DND-41 (cell line): ENCODE data around the gene RNASE8.

Experiments
- ATAC-seq: fragments of 200-7000 bp; cut with Tn5 transposase; 3 replicates; pipeline ENCODE4 v1.9.1; 2021; ENCODE audit warnings: low read depth; ENCODE audit not compliant: insufficient read depth
- DNase-seq: peaks from one replicate; pipeline ENCODE4 v3.0.0-alpha.2; 2020
- H2AFZ ChIP-seq: 2 replicates; pipeline ENCODE4 v1.6.0; 2012; ENCODE audit warnings: low read depth, low read length
- H3K27ac ChIP-seq: 2 replicates; pipeline ENCODE4 v1.5.1; 2012; ENCODE audit warnings: low read length, inconsistent platforms
- H3K27me3 ChIP-seq: fragments of 200-600 bp; sonication (generic); 2 replicates; pipeline ENCODE4 v1.6.0; 2012; ENCODE audit warnings: low read length, mild to moderate bottlenecking, inconsistent platforms; ENCODE audit not compliant: insufficient read depth, poor library complexity
- H3K36me3 ChIP-seq: 2 replicates; pipeline ENCODE4 v1.5.1; 2012; ENCODE audit warnings: low read length, inconsistent platforms; ENCODE audit not compliant: insufficient read depth
- H3K4me1 ChIP-seq: 2 replicates; pipeline ENCODE4 v1.5.1; 2012; ENCODE audit warnings: mild to moderate bottlenecking, low read length; ENCODE audit not compliant: insufficient read depth
- H3K4me2 ChIP-seq: 2 replicates; pipeline ENCODE4 v1.6.0; 2012; ENCODE audit warnings: mild to moderate bottlenecking, moderate library complexity, low read length, inconsistent platforms; ENCODE audit not compliant: insufficient read depth
- H3K4me3 ChIP-seq, 2 experiments: fragments of 200-600 bp in 1 of 2; shearing (Covaris generic) in 1 of 2; 2 replicates each; pipeline ENCODE4 v1.5.1; 2012 to 2016; ENCODE audit warnings: inconsistent platforms in 2 of 2, low read length in 2 of 2, mild to moderate bottlenecking in 2 of 2, low read depth in 1 of 2, moderate library complexity in 1 of 2
- H3K79me2 ChIP-seq: 2 replicates; pipeline ENCODE4 v1.6.0; 2012; ENCODE audit warnings: low read length, inconsistent platforms; ENCODE audit not compliant: insufficient read depth
- H3K9ac ChIP-seq: 2 replicates; pipeline ENCODE4 v1.6.0; 2012; ENCODE audit warnings: low read depth, mild to moderate bottlenecking, inconsistent platforms, low read length, moderate library complexity
- H3K9me3 ChIP-seq: 2 replicates; pipeline ENCODE4 v1.5.1; 2012; ENCODE audit warnings: low read length, moderate library complexity, mild to moderate bottlenecking, inconsistent platforms; ENCODE audit not compliant: insufficient read depth, severe bottlenecking
- H4K20me1 ChIP-seq: 2 replicates; pipeline ENCODE4 v1.6.0; 2012; ENCODE audit warnings: low read length; ENCODE audit not compliant: insufficient read depth
- EZH2 ChIP-seq: IDR thresholded peaks from 3 replicates; pipeline ENCODE4 v1.6.1; 2012; ENCODE audit warnings: borderline replicate concordance, low read depth, mild to moderate bottlenecking, moderate library complexity, low read length, inconsistent platforms; ENCODE audit not compliant: severe bottlenecking
- TF ChIP-seq, protein P1 (sequence below): IDR thresholded peaks from 2 replicates; pipeline ENCODE4 v1.5.1; 2012; ENCODE audit warnings: borderline replicate concordance, low read length, moderate library complexity, mild to moderate bottlenecking; ENCODE audit not compliant: poor library complexity, severe bottlenecking; ENCODE audit errors: extremely low read depth

The RNASE8 gene

DNA sequence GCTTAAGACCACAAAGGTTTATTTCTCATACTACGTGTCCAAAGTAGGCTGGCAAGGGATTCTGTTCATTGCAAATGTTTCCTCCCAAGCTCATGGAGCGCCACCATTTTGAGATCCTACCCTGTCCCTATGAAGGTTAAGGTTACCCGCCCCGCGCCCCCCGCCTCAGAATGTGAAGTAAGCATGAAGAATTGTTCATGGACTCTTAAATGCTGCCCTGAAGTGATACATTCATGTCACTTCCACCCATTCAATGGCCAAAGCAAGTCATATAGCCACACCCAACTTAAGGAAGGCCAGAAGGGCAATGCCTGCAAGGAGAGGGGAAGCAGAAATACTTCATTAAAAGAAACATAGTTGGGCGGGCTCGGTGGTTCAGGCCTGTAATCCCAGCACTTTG is 47.5 kb downstream of the RNASE8 start:
- Histone ChIP-seq H3K4me2 (peak overlapping the region; percentile 92), H3K27ac (peak overlapping the region; percentile 95), H3K27me3 (no peaks in the 10 kb centered on the region), H2AFZ (no peak overlapping the region), H3K9ac (peak overlapping the region; percentile 85), H3K4me1 (peaks cover 47% of the 10 kb centered on the region), H3K36me3 (no peaks in the 10 kb centered on the region), H3K9me3 (no peaks in the 10 kb centered on the region), H3K4me3 (peak overlapping the region; percentile 44 to 77; a peak in 3 of 4 replicates), H4K20me1 (no peaks in the 10 kb centered on the region), H3K79me2 (peaks cover 25% of the 10 kb centered on the region)
- ATAC-seq, result no peak
- no peak for DNase-seq
- TF ChIP-seq EZH2, result no peak

GRCh38 chr14:21106176-21106497 is 48.5 kb downstream of the RNASE8 start:
- H3K27me3 ChIP-seq, result no peaks in the 10 kb centered on the region
- H3K36me3 ChIP-seq, result no peaks in the 10 kb centered on the region
- H3K79me2 ChIP-seq, result peaks cover 25% of the 10 kb centered on the region
- peaks cover 37% of the 10 kb centered on the region for H3K4me1 ChIP-seq
- no peaks in the 10 kb centered on the region for H4K20me1 ChIP-seq
- 0 out of 2 replicates have a peak overlapping the region, but pooled peaks have one; percentile 56 for H2AFZ ChIP-seq
- ATAC-seq (no peak), DNase-seq (no peak)
- H3K4me3 ChIP-seq, result no peak overlapping the region
- H3K9ac ChIP-seq, result no peak overlapping the region
- TF ChIP-seq, protein P1, sequence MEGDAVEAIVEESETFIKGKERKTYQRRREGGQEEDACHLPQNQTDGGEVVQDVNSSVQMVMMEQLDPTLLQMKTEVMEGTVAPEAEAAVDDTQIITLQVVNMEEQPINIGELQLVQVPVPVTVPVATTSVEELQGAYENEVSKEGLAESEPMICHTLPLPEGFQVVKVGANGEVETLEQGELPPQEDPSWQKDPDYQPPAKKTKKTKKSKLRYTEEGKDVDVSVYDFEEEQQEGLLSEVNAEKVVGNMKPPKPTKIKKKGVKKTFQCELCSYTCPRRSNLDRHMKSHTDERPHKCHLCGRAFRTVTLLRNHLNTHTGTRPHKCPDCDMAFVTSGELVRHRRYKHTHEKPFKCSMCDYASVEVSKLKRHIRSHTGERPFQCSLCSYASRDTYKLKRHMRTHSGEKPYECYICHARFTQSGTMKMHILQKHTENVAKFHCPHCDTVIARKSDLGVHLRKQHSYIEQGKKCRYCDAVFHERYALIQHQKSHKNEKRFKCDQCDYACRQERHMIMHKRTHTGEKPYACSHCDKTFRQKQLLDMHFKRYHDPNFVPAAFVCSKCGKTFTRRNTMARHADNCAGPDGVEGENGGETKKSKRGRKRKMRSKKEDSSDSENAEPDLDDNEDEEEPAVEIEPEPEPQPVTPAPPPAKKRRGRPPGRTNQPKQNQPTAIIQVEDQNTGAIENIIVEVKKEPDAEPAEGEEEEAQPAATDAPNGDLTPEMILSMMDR, result no peak
- TF ChIP-seq EZH2, result no peak
- H3K9me3 ChIP-seq, result no peaks in the 10 kb centered on the region
- no peak overlapping the region for H3K27ac ChIP-seq
- H3K4me2 ChIP-seq, result no peak overlapping the region

DNA sequence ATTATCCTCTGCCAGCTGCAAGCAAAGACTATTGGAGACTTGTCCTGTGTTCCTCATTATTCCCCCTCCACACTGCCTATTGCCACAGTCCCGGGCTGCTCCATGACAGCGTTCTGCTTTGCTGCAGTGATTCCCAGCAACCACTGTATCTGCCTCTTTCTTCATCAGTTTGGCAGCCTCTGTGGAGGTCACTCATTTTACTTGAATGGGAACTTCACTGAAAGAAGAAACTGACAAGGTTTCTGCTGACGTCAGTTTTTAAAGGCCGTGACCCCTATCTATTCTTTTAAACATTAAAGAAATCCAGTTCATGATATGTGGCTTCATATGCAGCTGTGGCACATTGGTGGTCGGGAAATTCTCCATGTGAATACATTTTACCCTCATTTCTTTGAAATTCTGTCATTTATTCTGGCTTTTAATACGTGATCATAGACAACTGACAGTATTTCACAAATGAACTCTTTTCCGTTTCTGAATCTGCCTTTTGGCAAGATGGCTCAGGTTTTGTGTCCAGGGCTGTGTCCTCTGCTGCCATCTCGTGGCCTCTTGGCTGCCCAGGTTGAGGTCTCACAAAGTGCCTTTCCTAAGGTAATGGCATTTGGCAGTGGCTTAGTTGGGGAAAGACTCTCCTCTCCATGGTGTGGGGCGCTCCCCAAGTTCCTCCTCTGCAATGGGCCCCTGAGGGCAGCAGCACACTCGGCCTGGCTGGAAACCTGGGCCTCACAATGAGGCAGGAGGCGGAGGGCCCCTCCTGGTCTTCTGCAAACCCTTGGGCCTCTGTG is 49.1 kb downstream of the RNASE8 start:
- Histone ChIP-seq H3K9me3 (no peaks in the 10 kb centered on the region), H3K79me2 (peaks cover 22% of the 10 kb centered on the region), H3K27me3 (no peaks in the 10 kb centered on the region), H3K27ac (no peak overlapping the region), H3K4me1 (peaks cover 33% of the 10 kb centered on the region), H2AFZ (peak overlapping the region; percentile 56; the same call in 1 of the 2 replicates), H3K4me3 (no peak overlapping the region), H3K9ac (no peak overlapping the region), H4K20me1 (no peaks in the 10 kb centered on the region), H3K4me2 (peak overlapping the region; percentile 25; the same call in 1 of the 2 replicates), H3K36me3 (no peaks in the 10 kb centered on the region)
- peak; percentile 81 for DNase-seq
- TF ChIP-seq, protein P1, result peak; percentile 93
- TF ChIP-seq EZH2, result no peak
- ATAC-seq, result peak; percentile 25; the same call in 2 of the 3 replicates

DNA sequence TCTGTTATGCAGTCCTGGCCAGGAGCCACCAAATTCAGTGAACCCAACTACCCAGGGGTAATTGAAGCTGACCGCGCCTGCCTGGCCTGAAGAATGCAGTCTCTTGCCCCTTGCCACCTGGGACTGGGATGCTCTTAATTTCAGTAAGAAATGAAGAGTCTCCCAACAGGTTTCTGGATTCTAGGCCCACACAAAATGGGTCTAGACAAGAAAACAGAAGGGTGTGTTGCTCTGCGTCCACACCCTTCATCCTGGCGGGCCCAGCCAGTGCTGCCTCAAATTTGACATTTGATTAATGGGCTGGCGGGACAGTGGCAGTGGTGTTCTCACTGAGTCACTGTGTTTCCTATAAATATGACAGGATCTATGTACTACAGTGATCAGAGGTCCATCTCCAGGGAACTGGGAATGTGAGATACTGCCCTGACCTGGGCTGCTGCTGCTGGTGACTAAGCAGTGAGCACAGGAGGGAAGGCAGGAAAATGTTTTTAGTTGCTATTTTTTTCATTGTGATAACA is 49.7 kb downstream of the RNASE8 start:
- Histone ChIP-seq H3K9me3 (no peaks in the 10 kb centered on the region), H3K4me1 (peaks cover 26% of the 10 kb centered on the region), H3K4me2 (no peak overlapping the region), H3K27ac (no peak overlapping the region), H3K27me3 (no peaks in the 10 kb centered on the region), H4K20me1 (no peaks in the 10 kb centered on the region), H3K4me3 (no peak overlapping the region), H3K36me3 (no peaks in the 10 kb centered on the region), H2AFZ (0 out of 2 replicates have a peak overlapping the region, but pooled peaks have one; percentile 14), H3K9ac (no peak overlapping the region), H3K79me2 (peaks cover 18% of the 10 kb centered on the region)
- DNase-seq (no peak), ATAC-seq (no peak)
- TF ChIP-seq, protein P1, result no peak
- no peak for TF ChIP-seq EZH2
